ENCODE results near the gene DHRS3. TPM values are rescaled to one million over a fixed set of nuclear protein-coding genes. Genes with fewer than 3 reads are reported as not detected.

The DHRS3 gene
- polyA plus RNA-seq, 3 donors, result 92.1 to 173 (median 96.7) TPM

Other genes with a start within 250 kb of the DHRS3 start
- 1 to 10 TPM in 1 of 3 donors, not detected in 2; 1.2 TPM for gene AADACL4, start 25.9 kb upstream of the DHRS3 start, polyA plus RNA-seq
- under 1 TPM in 1 of 3 donors, not detected in 2; 0.04 TPM for gene AADACL3, start 97.9 kb upstream of the DHRS3 start, polyA plus RNA-seq
- gene CFAP107, start 128.0 kb upstream of the DHRS3 start, polyA plus RNA-seq, result under 1 TPM in 2 of 3 donors, not detected in 1; 0.03 to 0.11 TPM
- gene PRAMEF12, start 155.5 kb upstream of the DHRS3 start, polyA plus RNA-seq, result not detected
- gene PRAMEF1, start 173.2 kb upstream of the DHRS3 start, polyA plus RNA-seq, result not detected
- not detected for gene PRAMEF11, start 213.2 kb upstream of the DHRS3 start, polyA plus RNA-seq
- gene HNRNPCL1, start 230.5 kb upstream of the DHRS3 start, polyA plus RNA-seq, result not detected
- not detected for gene PRAMEF2, start 238.9 kb upstream of the DHRS3 start, polyA plus RNA-seq

Data from adipose tissue (tissue), 3 donors.